Right lung (tissue), 5 donors: ENCODE measurements around the gene GPX3. TPM values are rescaled to one million over a fixed set of nuclear protein-coding genes. Genes with fewer than 3 reads are reported as not detected.
A peak's percentile ranks its signal among the peaks of the same experiment; 100 is the strongest.

ENCODE experiments used
- DNase-seq, 2 donors: peaks; one replicate each; pipeline ENCODE4 v3.0.0-alpha.2; 2013
- polyA plus RNA-seq, 5 donors: library from polyadenylated mRNA; unstranded; fragments of 120-200 nt; gene quantifications; one replicate each; pipeline versions ENCODE4 v1.2.1 to v1.2.3, GENCODE V29; 2013; ENCODE audit warnings: inconsistent platforms in 1 of 5, low replicate concordance in 1 of 5; ENCODE audit not compliant: insufficient read length in 5 of 5, insufficient read depth in 1 of 5

Gene GPX3
- polyA plus RNA-seq, 5 donors, result 33.8 to 140 (median 60.3) TPM

- DNase-seq, result no peak
These were observed 9.6 kb downstream of the GPX3 start for GRCh38 chr5:151030056-151030336.

GRCh38 chr5:151030379-151030778, 10.0 kb downstream of the GPX3 start:
- DNase-seq, result peak; percentile 55 to 57

- no peak for DNase-seq
These were observed 11.2 kb downstream of the GPX3 start for GRCh38 chr5:151031554-151031953.

GRCh38 chr5:151033217-151033934, 13.0 kb downstream of the GPX3 start:
- DNase-seq, result no peak

- DNase-seq, result no peak
These were observed 14.3 kb downstream of the GPX3 start for GRCh38 chr5:151034422-151035379.

GRCh38 chr5:151036556-151036955, 16.2 kb downstream of the GPX3 start:
- no peak for DNase-seq

- DNase-seq, result peak; percentile 76 to 81
These were observed 17.4 kb downstream of the GPX3 start for GRCh38 chr5:151037561-151038411.

GRCh38 chr5:151038412-151038745, 18.0 kb downstream of the GPX3 start:
- DNase-seq, result no peak

- no peak for DNase-seq
These were observed 18.4 kb downstream of the GPX3 start for GRCh38 chr5:151038801-151039238.

- no peak for DNase-seq
These were observed 19.3 kb downstream of the GPX3 start for GRCh38 chr5:151039665-151040064.

GRCh38 chr5:151040211-151040747, 19.9 kb downstream of the GPX3 start:
- DNase-seq, result no peak

- DNase-seq, result no peak
These were observed 21.3 kb downstream of the GPX3 start for GRCh38 chr5:151041577-151042268.

GRCh38 chr5:151042453-151043093, 22.2 kb downstream of the GPX3 start:
- DNase-seq, result no peak

- peak in 1 of 2 donors; percentile 19 for DNase-seq
These were observed 27.5 kb downstream of the GPX3 start for GRCh38 chr5:151047814-151048425.

- DNase-seq, result no peak
These were observed 28.1 kb downstream of the GPX3 start for GRCh38 chr5:151048526-151048925.

- peak; percentile 60 to 63 for DNase-seq
These were observed 30.9 kb downstream of the GPX3 start for GRCh38 chr5:151051066-151051930.

GRCh38 chr5:151051931-151052608, 31.7 kb downstream of the GPX3 start:
- no peak for DNase-seq

GRCh38 chr5:151052836-151053235, 32.4 kb downstream of the GPX3 start:
- DNase-seq, result no peak
